HG03039 (cell line): ENCODE measurements around the gene BRIX1.
"Not testable (repeated sequence)": the region's sequence is repeated elsewhere in the genome, so short reads cannot be mapped to it uniquely, and the experiment has no call there.

Experiments
- ATAC-seq: cut with Tn5 transposase; IDR thresholded peaks from one replicate; pipeline ENCODE4 v1.9.1; 2021; ENCODE audit warnings: mild to moderate bottlenecking, moderate library complexity; ENCODE audit not compliant: unreplicated experiment

The BRIX1 gene

GRCh38 chr5:34913072-34913471, 2.4 kb upstream of the BRIX1 start:
- no peak for ATAC-seq

DNA sequence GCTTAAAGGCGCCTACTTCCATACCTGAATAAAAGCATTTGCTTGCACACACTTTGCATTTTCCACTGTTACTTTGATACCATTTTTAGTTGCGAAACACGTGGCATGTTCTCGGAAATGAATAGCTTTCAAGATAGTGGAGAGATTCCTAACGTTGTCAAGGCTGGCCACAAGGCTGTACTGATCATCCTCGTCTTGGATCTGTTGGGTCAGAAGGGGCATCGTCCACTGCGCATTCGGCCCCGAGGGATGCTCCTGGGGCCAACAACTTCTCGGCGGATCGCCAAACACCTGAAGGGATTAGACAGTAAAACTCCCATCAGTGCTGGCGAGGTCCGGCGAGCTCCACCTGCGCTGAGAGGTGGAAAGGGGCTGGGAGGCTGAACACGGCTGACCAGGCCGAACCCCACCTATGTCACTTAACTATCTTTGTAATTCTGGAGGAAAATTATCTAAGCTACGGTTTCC, 806 bp upstream of the BRIX1 start:
- ATAC-seq, result peak; percentile 0

DNA sequence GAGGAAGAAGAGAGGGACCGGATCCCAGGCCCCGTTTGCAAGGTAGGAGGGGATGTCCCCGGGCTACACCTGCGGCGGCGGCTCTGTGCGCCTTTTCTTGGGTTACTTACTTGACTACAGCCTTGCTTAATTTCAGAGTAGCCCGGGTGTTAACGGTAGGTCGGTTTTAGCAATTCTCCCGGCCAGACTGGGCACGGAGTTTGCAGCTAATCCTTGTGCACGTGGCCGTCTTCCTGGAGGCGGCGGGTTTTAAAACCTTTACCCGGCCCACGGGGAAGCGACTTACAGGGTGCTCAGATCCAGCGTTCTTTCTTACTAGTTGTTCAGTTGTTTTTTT, 313 bp downstream of the BRIX1 start:
- peak; percentile 15 for ATAC-seq

- ATAC-seq, result no peak
These were observed 1.0 kb downstream of the BRIX1 start for GRCh38 chr5:34916518-34916917.

DNA sequence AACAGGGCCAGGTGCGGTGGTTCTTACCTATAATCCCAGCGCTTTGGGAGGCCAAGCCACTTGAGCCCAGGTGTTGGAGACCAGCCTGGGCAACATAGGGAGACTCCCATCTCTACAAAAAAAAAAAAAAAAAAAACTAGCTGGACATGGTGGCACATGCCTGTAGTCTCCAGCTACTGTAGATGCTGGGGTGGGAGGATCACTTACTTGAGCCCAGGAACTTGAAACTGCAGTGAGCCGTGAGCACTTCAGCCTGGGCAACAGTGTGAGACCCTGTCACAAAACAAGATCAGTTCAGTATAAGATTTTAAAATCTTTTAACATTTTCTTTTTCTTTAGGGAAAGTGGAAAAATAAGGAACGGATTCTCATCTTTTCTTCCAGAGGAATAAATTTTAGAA, 2.5 kb downstream of the BRIX1 start:
- ATAC-seq, result no peak

- ATAC-seq, result no peak
These were observed 3.6 kb downstream of the BRIX1 start for GRCh38 chr5:34919077-34919476.

DNA sequence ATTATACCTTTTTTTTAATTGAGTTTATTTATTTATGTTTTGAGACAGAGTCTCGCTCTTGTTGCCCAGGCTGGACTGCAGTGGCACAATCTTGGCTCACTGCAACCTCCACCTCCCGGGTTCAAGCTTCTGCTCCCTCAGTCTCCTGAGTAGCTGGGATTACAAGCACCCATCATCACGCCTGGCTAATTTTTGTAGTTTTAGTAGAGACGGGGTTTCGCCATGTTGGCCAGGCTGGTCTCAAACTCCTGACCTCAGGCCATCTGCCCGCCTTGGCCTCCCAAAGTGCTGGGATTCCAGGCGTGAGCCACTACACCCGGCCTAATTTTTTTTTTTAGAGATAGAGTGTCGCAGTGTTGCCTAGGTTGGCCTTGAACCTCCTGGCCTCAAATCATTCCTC, 7.7 kb downstream of the BRIX1 start:
- ATAC-seq, result not testable (repeated sequence)

DNA sequence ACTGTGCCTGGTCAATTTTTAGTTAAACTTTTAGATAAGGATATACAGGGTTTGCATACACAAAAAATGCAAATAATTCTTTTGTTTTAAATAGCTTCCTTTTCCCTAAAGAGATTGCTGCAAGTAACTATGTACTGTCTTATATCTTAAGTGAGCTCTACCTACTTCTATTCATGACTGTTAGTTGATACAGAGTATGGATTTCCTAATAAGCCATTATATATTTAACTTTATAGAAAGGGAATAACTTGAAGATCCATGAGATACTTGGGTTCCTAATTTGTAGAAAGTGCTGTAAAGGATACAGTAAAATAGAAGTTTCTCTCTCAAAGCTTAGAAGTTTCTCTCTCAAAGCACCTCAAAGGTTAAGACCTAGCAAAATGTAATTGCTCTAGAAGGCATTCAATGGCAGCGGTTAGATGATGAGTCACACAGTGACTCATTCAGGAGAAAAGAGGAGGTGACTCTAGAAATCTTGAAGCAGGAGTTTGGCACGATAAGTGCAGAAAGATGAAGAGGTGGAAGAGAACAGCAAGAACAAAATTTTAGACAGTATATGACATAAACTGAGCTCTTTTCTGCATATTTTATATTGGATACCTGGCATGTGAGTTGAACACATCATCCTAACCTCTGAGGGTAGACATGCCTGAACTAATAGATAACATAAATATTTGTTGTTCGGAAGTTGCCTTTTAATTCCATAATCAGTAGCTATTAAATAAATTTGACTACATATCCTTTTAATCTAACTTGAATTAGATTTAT, 8.4 kb downstream of the BRIX1 start:
- ATAC-seq, result peak; percentile 60

DNA sequence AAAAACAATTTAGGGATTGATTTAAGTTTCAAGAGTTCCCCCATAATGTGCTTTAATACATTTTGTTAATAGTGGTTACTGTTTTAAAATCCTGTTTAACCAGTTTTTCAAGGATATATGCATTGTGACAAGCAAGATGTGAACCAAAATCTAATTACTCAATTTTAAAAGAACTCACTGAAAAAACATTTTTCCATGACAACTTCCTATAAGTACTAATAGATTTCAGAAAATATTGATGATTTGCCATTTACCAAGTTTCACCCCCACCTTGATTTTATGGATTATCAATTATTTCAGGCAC, 8.9 kb downstream of the BRIX1 start:
- no peak for ATAC-seq

DNA sequence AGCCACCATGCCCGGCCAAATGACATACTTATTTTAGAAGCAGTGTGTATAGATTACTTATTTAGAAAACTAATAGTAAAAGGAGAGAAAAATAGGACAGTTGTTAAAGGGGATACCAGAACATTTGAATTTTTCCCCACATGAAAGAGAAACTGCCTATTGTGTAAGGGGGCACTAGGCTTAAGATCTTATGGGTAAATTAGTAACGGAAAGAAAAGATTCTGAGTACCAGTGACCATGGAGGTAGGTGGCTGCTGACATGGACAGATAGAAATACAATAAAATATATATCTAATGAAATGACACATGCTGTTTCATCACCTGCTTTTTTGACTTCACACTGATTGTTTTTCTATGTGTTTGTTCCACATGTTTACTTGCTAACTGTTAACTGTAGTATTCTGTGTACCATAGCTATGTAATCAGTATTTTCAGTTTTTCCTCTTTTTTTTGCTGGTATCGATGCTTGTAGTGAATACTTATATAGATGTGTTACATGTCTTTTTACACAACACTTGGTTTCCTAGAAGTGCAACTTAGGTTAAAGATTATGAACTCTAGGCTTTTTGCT, 10.9 kb downstream of the BRIX1 start:
- no peak for ATAC-seq

GRCh38 chr5:34927785-34928184, 12.3 kb downstream of the BRIX1 start:
- no peak for ATAC-seq

GRCh38 chr5:34928267-34928666, 12.8 kb downstream of the BRIX1 start:
- ATAC-seq, result no peak

- peak; percentile 87 for ATAC-seq
These were observed 13.7 kb downstream of the BRIX1 start, which contains the start of gene DNAJC21 for GRCh38 chr5:34929134-34929719. Gene DNAJC21, plus strand, starts transcription at chr5:34929559. Its CDS starts 261 bp downstream, at chr5:34929820.

DNA sequence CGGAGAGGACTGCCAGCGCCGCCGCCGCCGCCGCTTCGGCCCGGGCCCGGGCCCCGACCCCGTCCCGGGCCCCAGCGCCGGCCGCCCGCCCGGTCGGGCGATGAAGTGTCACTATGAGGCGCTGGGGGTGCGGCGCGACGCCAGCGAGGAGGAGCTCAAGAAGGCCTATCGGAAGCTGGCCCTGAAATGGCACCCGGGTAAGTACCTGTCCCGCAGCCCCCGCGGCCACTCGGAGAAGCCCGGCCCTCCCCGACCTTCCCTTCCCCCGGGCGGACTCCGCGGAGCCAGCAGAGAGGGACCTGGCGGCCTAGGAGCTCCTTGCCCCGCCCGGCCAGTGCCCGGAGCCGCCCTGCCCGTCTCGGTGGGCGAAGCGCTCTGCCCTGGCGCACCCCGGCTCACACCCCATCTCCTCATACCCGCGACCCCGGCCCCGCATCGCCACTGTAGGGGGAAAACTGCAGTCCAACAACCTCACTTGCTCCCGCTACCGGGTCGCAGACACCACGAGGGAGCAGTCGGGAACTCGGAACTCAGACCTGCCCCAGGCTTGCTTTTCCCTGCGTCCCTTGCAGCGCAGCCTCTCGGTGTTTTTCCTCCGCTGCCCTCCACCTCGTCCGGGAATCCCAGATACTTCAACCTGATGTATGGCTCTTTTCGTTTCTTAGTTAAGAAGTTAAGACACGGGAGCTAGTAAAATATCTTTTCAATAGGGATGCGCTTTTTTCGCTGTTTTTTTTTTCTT, 14.4 kb downstream of the BRIX1 start:
- peak; percentile 73 for ATAC-seq

DNA sequence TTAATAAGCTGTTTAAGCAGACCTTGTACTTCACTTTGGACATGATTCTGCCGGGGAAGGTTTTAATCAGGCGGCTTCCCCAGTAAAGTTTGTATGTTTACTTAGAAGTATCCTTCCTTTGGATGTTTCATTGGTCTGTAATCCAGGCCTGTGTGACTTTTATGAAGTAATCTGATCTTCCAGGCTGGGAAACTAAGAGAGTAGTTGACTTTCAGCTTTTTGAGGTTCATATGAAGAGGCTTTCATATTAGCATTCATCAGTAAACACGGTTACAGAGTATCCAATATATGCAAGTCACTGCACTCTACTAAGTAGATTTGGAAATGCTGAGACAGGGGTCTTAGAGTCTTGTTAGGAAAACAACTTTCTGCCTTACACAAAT, 14.9 kb downstream of the BRIX1 start:
- ATAC-seq, result no peak

DNA sequence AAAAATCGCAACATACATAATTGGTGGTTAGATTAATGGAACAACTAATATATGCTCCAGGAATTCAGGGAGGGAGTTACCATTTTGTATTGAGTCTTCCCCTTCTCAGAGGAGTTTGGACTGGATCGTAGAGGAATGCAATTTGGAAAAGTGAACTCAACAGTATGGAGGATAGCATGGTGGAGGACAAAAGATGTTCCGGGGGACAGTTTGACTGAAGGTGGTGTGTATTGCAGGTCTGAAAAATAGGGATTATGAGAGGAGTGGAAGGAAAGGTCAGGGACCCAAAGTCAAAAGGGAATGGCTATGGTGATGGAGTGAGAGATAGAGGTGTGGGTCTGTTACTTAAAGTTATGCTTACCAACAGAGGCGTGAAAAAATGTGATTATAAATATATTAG, 15.4 kb downstream of the BRIX1 start:
- no peak for ATAC-seq

DNA sequence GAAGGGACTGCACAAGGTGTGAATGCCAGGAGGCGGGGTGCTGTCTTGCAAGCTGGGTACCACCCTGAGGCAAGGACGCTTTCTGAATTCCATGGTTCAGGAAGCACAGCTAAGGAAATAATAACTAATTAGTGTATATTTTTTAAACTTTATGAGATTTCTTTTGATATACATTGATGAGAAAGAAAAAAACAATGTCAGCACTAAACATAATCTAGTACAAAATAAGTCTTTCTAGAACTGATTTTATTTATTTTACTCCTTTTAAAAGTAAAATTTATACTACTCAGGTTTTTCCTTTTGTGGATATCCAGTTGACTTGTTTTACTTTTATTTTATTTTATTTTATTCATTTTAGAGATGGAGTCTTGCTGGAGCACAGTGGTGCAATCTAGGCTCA, 17.4 kb downstream of the BRIX1 start:
- ATAC-seq, result no peak

GRCh38 chr5:34941936-34942335, 26.4 kb downstream of the BRIX1 start:
- ATAC-seq, result no peak

DNA sequence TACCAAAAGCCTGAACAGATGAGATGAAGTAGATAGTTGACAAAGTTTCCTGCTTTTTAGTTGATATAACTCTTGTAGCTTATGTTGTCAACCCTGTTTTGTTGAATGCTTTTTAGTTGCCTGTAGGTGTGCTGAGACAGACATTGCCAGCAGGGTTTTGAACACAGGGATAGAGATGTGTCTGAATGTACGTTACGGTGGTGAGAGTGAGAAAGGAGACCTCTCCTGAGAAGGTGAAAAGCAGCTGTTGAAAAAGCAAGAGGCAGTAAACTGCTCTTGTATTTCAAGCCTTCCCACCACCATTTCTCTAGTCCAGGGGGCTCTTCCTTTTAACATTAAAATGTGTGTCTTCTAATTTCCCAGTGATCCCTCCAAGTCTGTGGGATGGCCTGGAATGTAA, 28.5 kb downstream of the BRIX1 start:
- ATAC-seq, result no peak

DNA sequence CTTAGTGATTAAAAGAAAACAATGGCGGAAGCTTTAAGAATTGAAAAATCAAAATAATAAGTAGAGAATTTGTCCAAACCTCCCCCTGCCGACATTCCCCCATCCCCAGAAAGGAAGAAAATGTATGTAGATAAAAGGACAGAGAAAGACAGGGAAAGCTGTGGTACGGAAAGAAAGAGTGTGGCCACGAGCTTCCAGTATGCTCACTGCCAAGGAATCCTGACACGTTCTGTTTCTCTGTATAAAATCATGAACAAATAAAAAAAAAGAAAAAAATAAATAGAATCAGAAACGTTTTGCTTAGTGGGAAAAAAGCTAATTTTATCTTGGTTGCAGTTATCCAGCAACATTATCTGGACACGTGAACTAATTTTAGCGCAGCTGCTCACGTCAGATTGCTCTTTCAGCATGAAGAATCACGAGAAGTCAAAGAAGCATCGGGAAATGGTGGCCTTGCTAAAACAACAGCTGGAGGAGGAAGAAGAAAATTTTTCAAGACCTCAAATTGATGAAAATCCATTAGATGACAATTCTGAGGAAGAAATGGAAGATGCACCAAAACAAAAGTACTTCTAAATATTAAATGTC, 29.0 kb downstream of the BRIX1 start:
- ATAC-seq, result no peak

- no peak for ATAC-seq
These were observed 41.8 kb downstream of the BRIX1 start for GRCh38 chr5:34957321-34957720.
